ENCODE measurements around the gene AURKAIP1. TPM values are rescaled to one million over a fixed set of nuclear protein-coding genes. Genes with fewer than 3 reads are reported as not detected.

The AURKAIP1 gene
- total RNA-seq, 1 donor from 2014 or later: 51.7 TPM

GRCh38 chr1:1399187-1399871 lies 24.3 kb upstream of the AURKAIP1 start, which contains the start of gene CCNL2:
TSS of gene CCNL2 (minus strand) at chr1:1399335. CDS start at chr1:1399306, 29 bp downstream.
- Histone ChIP-seq H3K9me3 (ENCODE audit: control insufficient read depth in 3 of 3, low read length in 3 of 3) (no peaks in the 10 kb centered on the region), H3K27me3 (ENCODE audit: control insufficient read depth in 3 of 3, insufficient read depth in 3 of 3, low read length in 3 of 3) (no peaks in the 10 kb centered on the region), H3K9ac (ENCODE audit: low read depth in 1 of 3, low read length in 3 of 3) (peak within 1 kb of the TSS; percentile 91 to 97 (median 93)), H3K4me3 (ENCODE audit: low read length in 3 of 3) (peak within 1 kb of the TSS; percentile 93 to 98 (median 96)), H3K4me1 (ENCODE audit: control insufficient read depth in 3 of 3, insufficient read depth in 3 of 3, low read length in 3 of 3) (peaks cover 40 to 53% (median 45%) of the 10 kb centered on the region in 3 donors), H3K27ac (ENCODE audit: low read depth, low read length) (peak within 1 kb of the TSS; percentile 85), H3K36me3 (ENCODE audit: control insufficient read depth in 3 of 3, insufficient read depth in 3 of 3, low read length in 3 of 3) (peaks cover 46 to 51% (median 50%) of the 10 kb centered on the region in 3 donors)

GRCh38 chr1:1398677-1399186 lies 23.7 kb upstream of the AURKAIP1 start:
- Histone ChIP-seq H3K4me1 (ENCODE audit: control insufficient read depth in 3 of 3, insufficient read depth in 3 of 3, low read length in 3 of 3) (peaks cover 40 to 54% (median 48%) of the 10 kb centered on the region in 3 donors), H3K4me3 (ENCODE audit: low read length in 3 of 3) (peak overlapping the region; percentile 86 to 94 (median 93)), H3K36me3 (ENCODE audit: control insufficient read depth in 3 of 3, insufficient read depth in 3 of 3, low read length in 3 of 3) (peaks cover 50 to 56% (median 52%) of the 10 kb centered on the region in 3 donors), H3K27ac (ENCODE audit: low read depth, low read length) (peak overlapping the region; percentile 85), H3K9ac (ENCODE audit: low read depth in 1 of 3, low read length in 3 of 3) (peak overlapping the region; percentile 89 to 97 (median 91)), H3K9me3 (ENCODE audit: control insufficient read depth in 3 of 3, low read length in 3 of 3) (no peaks in the 10 kb centered on the region), H3K27me3 (ENCODE audit: control insufficient read depth in 3 of 3, insufficient read depth in 3 of 3, low read length in 3 of 3) (no peaks in the 10 kb centered on the region)

GRCh38 chr1:1397839-1398523 lies 23.0 kb upstream of the AURKAIP1 start:
- no peaks in the 10 kb centered on the region for H3K9me3 ChIP-seq (ENCODE audit: control insufficient read depth in 3 of 3, low read length in 3 of 3)
- peaks cover 54 to 64% (median 55%) of the 10 kb centered on the region in 3 donors for H3K36me3 ChIP-seq (ENCODE audit: control insufficient read depth in 3 of 3, insufficient read depth in 3 of 3, low read length in 3 of 3)
- peaks cover 43 to 62% (median 55%) of the 10 kb centered on the region in 3 donors for H3K4me1 ChIP-seq (ENCODE audit: control insufficient read depth in 3 of 3, insufficient read depth in 3 of 3, low read length in 3 of 3)
- H3K27me3 ChIP-seq (ENCODE audit: control insufficient read depth in 3 of 3, insufficient read depth in 3 of 3, low read length in 3 of 3): no peaks in the 10 kb centered on the region
- peak overlapping the region; percentile 85 for H3K27ac ChIP-seq (ENCODE audit: low read depth, low read length)
- H3K9ac ChIP-seq (ENCODE audit: low read depth in 1 of 3, low read length in 3 of 3): peak overlapping the region; percentile 89 to 97 (median 91)
- peak overlapping the region; percentile 86 to 94 (median 93) for H3K4me3 ChIP-seq (ENCODE audit: low read length in 3 of 3)

GRCh38 chr1:1395166-1395565 lies 20.2 kb upstream of the AURKAIP1 start:
- no peaks in the 10 kb centered on the region for H3K9me3 ChIP-seq (ENCODE audit: control insufficient read depth in 3 of 3, low read length in 3 of 3)
- peaks cover 58 to 69% (median 64%) of the 10 kb centered on the region in 3 donors for H3K36me3 ChIP-seq (ENCODE audit: control insufficient read depth in 3 of 3, insufficient read depth in 3 of 3, low read length in 3 of 3)
- peak overlapping the region in 1 of 3 donors; percentile 45 for H3K9ac ChIP-seq (ENCODE audit: low read depth in 1 of 3, low read length in 3 of 3)
- no peak overlapping the region for H3K27ac ChIP-seq (ENCODE audit: low read depth, low read length)
- peaks cover 38 to 45% (median 43%) of the 10 kb centered on the region in 3 donors for H3K4me1 ChIP-seq (ENCODE audit: control insufficient read depth in 3 of 3, insufficient read depth in 3 of 3, low read length in 3 of 3)
- no peaks in the 10 kb centered on the region for H3K27me3 ChIP-seq (ENCODE audit: control insufficient read depth in 3 of 3, insufficient read depth in 3 of 3, low read length in 3 of 3)
- H3K4me3 ChIP-seq (ENCODE audit: low read length in 3 of 3): peak overlapping the region in 1 of 3 donors; percentile 29

DNA sequence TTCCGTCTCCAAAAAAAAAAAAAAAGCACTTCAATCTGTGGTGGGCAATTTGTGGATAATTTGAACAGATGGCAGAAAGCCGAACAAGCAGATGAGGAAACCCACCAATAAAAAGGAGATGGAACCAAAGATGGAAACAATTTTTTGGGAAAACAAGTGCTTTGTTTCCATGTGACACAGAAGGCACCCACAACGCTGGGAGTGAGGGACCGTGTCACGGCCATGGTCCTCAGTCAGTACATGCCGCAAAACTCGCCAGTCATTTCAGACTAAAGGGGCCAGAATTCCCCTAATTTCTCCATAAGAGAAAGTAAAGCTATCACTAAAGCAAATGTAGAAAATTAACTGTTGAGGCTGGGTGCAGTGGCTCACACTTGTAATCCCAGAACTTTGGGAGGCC lies 19.1 kb upstream of the AURKAIP1 start:
- no peaks in the 10 kb centered on the region for H3K27me3 ChIP-seq (ENCODE audit: control insufficient read depth in 3 of 3, insufficient read depth in 3 of 3, low read length in 3 of 3)
- peak overlapping the region; percentile 19 for H3K27ac ChIP-seq (ENCODE audit: low read depth, low read length)
- H3K4me3 ChIP-seq (ENCODE audit: low read length in 3 of 3): no peak overlapping the region
- H3K9ac ChIP-seq (ENCODE audit: low read depth in 1 of 3, low read length in 3 of 3): no peak overlapping the region
- peaks cover 33 to 38% (median 38%) of the 10 kb centered on the region in 3 donors for H3K4me1 ChIP-seq (ENCODE audit: control insufficient read depth in 3 of 3, insufficient read depth in 3 of 3, low read length in 3 of 3)
- no peaks in the 10 kb centered on the region for H3K9me3 ChIP-seq (ENCODE audit: control insufficient read depth in 3 of 3, low read length in 3 of 3)
- peaks cover 69 to 79% (median 73%) of the 10 kb centered on the region in 3 donors for H3K36me3 ChIP-seq (ENCODE audit: control insufficient read depth in 3 of 3, insufficient read depth in 3 of 3, low read length in 3 of 3)

DNA sequence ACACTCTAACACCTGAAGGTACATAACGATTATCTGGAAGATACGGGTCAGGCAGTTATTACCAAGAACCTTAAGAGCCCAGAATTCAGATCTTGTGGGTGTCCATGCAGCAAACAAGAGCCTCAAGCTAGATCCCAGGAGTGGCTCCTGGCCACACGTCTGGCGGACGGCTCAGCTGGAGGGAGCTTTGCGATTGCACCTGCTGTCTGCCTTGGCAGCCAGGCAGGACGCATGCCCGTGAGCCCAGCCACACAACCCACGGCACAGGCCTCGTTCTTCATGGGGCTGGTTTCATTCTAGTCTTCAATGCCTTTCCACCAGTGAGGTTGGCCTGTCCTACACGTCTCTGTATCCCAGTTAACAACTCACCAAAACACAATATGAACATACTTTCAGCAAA lies 18.4 kb upstream of the AURKAIP1 start:
- no peak overlapping the region for H3K4me3 ChIP-seq (ENCODE audit: low read length in 3 of 3)
- H3K36me3 ChIP-seq (ENCODE audit: control insufficient read depth in 3 of 3, insufficient read depth in 3 of 3, low read length in 3 of 3): peaks cover 72 to 80% (median 74%) of the 10 kb centered on the region in 3 donors
- peak overlapping the region in 1 of 3 donors; percentile 19 for H3K9ac ChIP-seq (ENCODE audit: low read depth in 1 of 3, low read length in 3 of 3)
- H3K27ac ChIP-seq (ENCODE audit: low read depth, low read length): peak overlapping the region; percentile 19
- no peaks in the 10 kb centered on the region for H3K27me3 ChIP-seq (ENCODE audit: control insufficient read depth in 3 of 3, insufficient read depth in 3 of 3, low read length in 3 of 3)
- peaks cover 31 to 37% (median 36%) of the 10 kb centered on the region in 3 donors for H3K4me1 ChIP-seq (ENCODE audit: control insufficient read depth in 3 of 3, insufficient read depth in 3 of 3, low read length in 3 of 3)
- H3K9me3 ChIP-seq (ENCODE audit: control insufficient read depth in 3 of 3, low read length in 3 of 3): no peaks in the 10 kb centered on the region

GRCh38 chr1:1393014-1393413 lies 18.0 kb upstream of the AURKAIP1 start:
- Histone ChIP-seq H3K4me1 (ENCODE audit: control insufficient read depth in 3 of 3, insufficient read depth in 3 of 3, low read length in 3 of 3) (peaks cover 26 to 33% (median 32%) of the 10 kb centered on the region in 3 donors), H3K4me3 (ENCODE audit: low read length in 3 of 3) (no peak overlapping the region), H3K9me3 (ENCODE audit: control insufficient read depth in 3 of 3, low read length in 3 of 3) (no peaks in the 10 kb centered on the region), H3K9ac (ENCODE audit: low read depth in 1 of 3, low read length in 3 of 3) (peak overlapping the region in 1 of 3 donors; percentile 19), H3K27ac (ENCODE audit: low read depth, low read length) (no peak overlapping the region), H3K36me3 (ENCODE audit: control insufficient read depth in 3 of 3, insufficient read depth in 3 of 3, low read length in 3 of 3) (peaks cover 73 to 80% (median 76%) of the 10 kb centered on the region in 3 donors), H3K27me3 (ENCODE audit: control insufficient read depth in 3 of 3, insufficient read depth in 3 of 3, low read length in 3 of 3) (no peaks in the 10 kb centered on the region)

GRCh38 chr1:1391225-1391624 lies 16.2 kb upstream of the AURKAIP1 start:
- Histone ChIP-seq H3K4me1 (ENCODE audit: control insufficient read depth in 3 of 3, insufficient read depth in 3 of 3, low read length in 3 of 3) (peaks cover 15 to 24% (median 21%) of the 10 kb centered on the region in 3 donors), H3K9me3 (ENCODE audit: control insufficient read depth in 3 of 3, low read length in 3 of 3) (no peaks in the 10 kb centered on the region), H3K36me3 (ENCODE audit: control insufficient read depth in 3 of 3, insufficient read depth in 3 of 3, low read length in 3 of 3) (peaks cover 79 to 84% (median 83%) of the 10 kb centered on the region in 3 donors), H3K27ac (ENCODE audit: low read depth, low read length) (no peak overlapping the region), H3K4me3 (ENCODE audit: low read length in 3 of 3) (no peak overlapping the region), H3K27me3 (ENCODE audit: control insufficient read depth in 3 of 3, insufficient read depth in 3 of 3, low read length in 3 of 3) (no peaks in the 10 kb centered on the region), H3K9ac (ENCODE audit: low read depth in 1 of 3, low read length in 3 of 3) (no peak overlapping the region)

DNA sequence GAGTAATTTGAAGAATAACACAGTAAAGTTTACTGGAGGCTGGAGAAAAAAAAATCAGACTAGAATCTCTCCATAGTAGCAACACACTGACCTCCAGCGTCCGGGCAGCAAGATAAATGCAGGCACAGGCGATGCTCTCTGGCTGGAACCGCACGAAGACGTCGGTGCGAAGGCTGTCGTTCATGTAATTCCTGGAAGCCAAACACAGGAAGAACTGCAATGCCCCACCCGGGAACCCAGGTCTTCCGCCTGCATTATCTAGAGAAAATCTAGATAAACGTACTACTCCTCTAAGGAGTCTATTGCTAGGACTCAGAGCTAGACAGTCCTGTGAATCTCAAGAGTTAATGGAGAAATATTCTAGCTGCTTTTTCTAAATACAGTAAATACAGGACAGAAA lies 15.7 kb upstream of the AURKAIP1 start:
- peaks cover 14 to 24% (median 20%) of the 10 kb centered on the region in 3 donors for H3K4me1 ChIP-seq (ENCODE audit: control insufficient read depth in 3 of 3, insufficient read depth in 3 of 3, low read length in 3 of 3)

More for the DNA sequence above, 15.7 kb upstream of the AURKAIP1 start:
- Histone ChIP-seq H3K9me3 (ENCODE audit: control insufficient read depth in 3 of 3, low read length in 3 of 3) (no peaks in the 10 kb centered on the region), H3K36me3 (ENCODE audit: control insufficient read depth in 3 of 3, insufficient read depth in 3 of 3, low read length in 3 of 3) (peaks cover 84 to 87% (median 87%) of the 10 kb centered on the region in 3 donors), H3K27me3 (ENCODE audit: control insufficient read depth in 3 of 3, insufficient read depth in 3 of 3, low read length in 3 of 3) (no peaks in the 10 kb centered on the region), H3K27ac (ENCODE audit: low read depth, low read length) (no peak overlapping the region), H3K4me3 (ENCODE audit: low read length in 3 of 3) (no peak overlapping the region), H3K9ac (ENCODE audit: low read depth in 1 of 3, low read length in 3 of 3) (no peak overlapping the region)
